ENCODE results near the gene SPEN. TPM values are rescaled to one million over a fixed set of nuclear protein-coding genes. Genes with fewer than 3 reads are reported as not detected.

The SPEN gene
- total and polyA plus RNA-seq, 2 experiments from 2014 or later, result 14.9 to 43.6 TPM

GRCh38 chr1:15945011-15945831 is 97.7 kb downstream of the SPEN start (continued):
- TF ChIP-seq ZNF462 (CRISPR knock-in tag; IDR thresholded peaks at IDR 0.05), result no peak
- no peak for TF ChIP-seq CREB1 (CRISPR knock-in tag; IDR thresholded peaks at IDR 0.05; ENCODE audit: low read depth)
- TF ChIP-seq ZNF331 (CRISPR knock-in tag; IDR thresholded peaks at IDR 0.05; ENCODE audit: low read depth), result no peak

GRCh38 chr1:15945832-15946448 is 98.4 kb downstream of the SPEN start:
- DNase-seq (ENCODE audit: low spot score), result no peak
- no peaks in the 10 kb centered on the region for H3K9me3 Mint-ChIP-seq
- TF ChIP-seq EZH2phosphoT487 (IDR thresholded peaks at IDR 0.05; ENCODE audit: unreplicated experiment) (no peak), JUNB (IDR thresholded peaks at IDR 0.05; ENCODE audit: unreplicated experiment) (no peak), ETS1 (IDR thresholded peaks at IDR 0.05) (no peak), NANOG (IDR thresholded peaks at IDR 0.05; ENCODE audit: borderline replicate concordance) (no peak), REST (IDR thresholded peaks at IDR 0.05; ENCODE audit: unreplicated experiment) (no peak), ZNF114 (CRISPR knock-in tag; IDR thresholded peaks at IDR 0.05) (no peak)

More at GRCh38 chr1:15945832-15946448, 98.4 kb downstream of the SPEN start:
- Histone ChIP-seq H3K27me3 (ENCODE audit: insufficient read depth) (no peaks in the 10 kb centered on the region), H3K79me2 (replicated peaks; ENCODE audit: insufficient read depth) (peaks cover 7% of the 10 kb centered on the region; the same call in 1 of the 2 replicates), H3F3A (replicated peaks; ENCODE audit: low read depth) (no peaks in the 10 kb centered on the region), H3K36me3 (ENCODE audit: insufficient read depth) (no peaks in the 10 kb centered on the region; the same call in 1 of the 2 replicates), H3K9me2 (ENCODE audit: insufficient read depth) (no peaks in the 10 kb centered on the region), H3K4me2 (no peak overlapping the region), H4K20me1 (replicated peaks; ENCODE audit: insufficient read depth) (no peaks in the 10 kb centered on the region; the same call in 1 of the 2 replicates), H3K27ac (ENCODE audit: low read depth) (no peak overlapping the region), H2AFZ (no peak overlapping the region), H3K4me3 (no peak overlapping the region), H3K4me1 (ENCODE audit: insufficient read depth) (peaks cover 23% of the 10 kb centered on the region)
- Mint-ChIP-seq H3K4me1 (peaks cover 34% of the 10 kb centered on the region), H3K4me3 (no peak overlapping the region), H3K27ac (no peak overlapping the region), H3K27me3 (ENCODE audit: insufficient read depth, low read depth, poor library complexity) (peaks cover 9% of the 10 kb centered on the region), H3K36me3 (ENCODE audit: low read depth) (peaks cover 19% of the 10 kb centered on the region)
- no peak for ATAC-seq

Data from GM23338 (cell line).